A549 (cell line): Measurements from ENCODE around the gene MMD.

ENCODE experiments used
- CHD2 ChIP-seq: fragments of 150-350 bp; IDR thresholded peaks from 2 replicates; pipeline ENCODE4 v1.6.1; 2014; ENCODE audit warnings: low read length; ENCODE audit not compliant: partially characterized antibody
- EHMT2 ChIP-seq: fragments of 200-600 bp; sonication (generic); IDR thresholded peaks from 2 replicates; pipeline ENCODE4 v1.6.1; 2016; ENCODE audit warnings: antibody characterized with exemption, low read depth, mild to moderate bottlenecking, moderate library complexity
- KDM1A ChIP-seq: fragments of 200-600 bp; sonication (generic); IDR thresholded peaks from 2 replicates; pipeline ENCODE4 v1.6.1; 2016; ENCODE audit warnings: low read depth, mild to moderate bottlenecking
- POLR2A ChIP-seq: IDR thresholded peaks from 2 replicates; pipeline ENCODE4 v1.6.1; 2012; ENCODE audit warnings: mild to moderate bottlenecking, low read length
- RCOR1 ChIP-seq: fragments of 150-350 bp; IDR thresholded peaks from 2 replicates; pipeline ENCODE4 v1.6.1; 2014; ENCODE audit warnings: antibody characterized with exemption, low read length, low read depth
- TP53 ChIP-seq: fragments of 250-450 bp; sonication (Bioruptor Pico); IDR thresholded peaks from 2 replicates; pipeline ENCODE4 v1.5.0; 2021; ENCODE audit warnings: mild to moderate bottlenecking, moderate library complexity
- TF ChIP-seq, protein P1 (sequence below): fragments of >200 bp; sonication (Bioruptor Twin); formaldehyde crosslinking; IDR thresholded peaks from 3 replicates; pipeline ENCODE4 v1.5.1; 2016

DNA sequence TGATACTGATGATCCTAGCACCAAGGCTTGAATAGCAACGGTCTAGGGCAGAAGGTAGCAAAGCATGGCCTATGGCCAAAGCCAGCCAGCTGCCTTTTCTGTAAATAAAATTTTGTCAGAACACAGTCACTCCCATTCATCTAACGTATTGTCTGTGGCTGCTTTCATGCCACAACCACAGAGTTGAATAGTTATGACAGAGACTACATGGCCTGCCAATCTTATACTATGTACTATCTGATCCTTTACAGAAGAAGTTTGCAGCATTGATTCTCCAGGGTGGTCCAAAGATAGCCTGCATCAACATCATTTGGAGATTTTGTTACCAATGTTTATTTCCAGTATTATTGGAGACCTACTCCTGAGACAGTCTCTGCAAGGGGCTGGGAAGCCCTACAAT is 19.9 kb upstream of the MMD start:
- no peak for TF ChIP-seq TP53 (CRISPR knock-in tag)
- TF ChIP-seq POLR2A: no peak
- TF ChIP-seq RCOR1: no peak
- TF ChIP-seq EHMT2: no peak
- TF ChIP-seq CHD2: no peak
- TF ChIP-seq, protein P1, sequence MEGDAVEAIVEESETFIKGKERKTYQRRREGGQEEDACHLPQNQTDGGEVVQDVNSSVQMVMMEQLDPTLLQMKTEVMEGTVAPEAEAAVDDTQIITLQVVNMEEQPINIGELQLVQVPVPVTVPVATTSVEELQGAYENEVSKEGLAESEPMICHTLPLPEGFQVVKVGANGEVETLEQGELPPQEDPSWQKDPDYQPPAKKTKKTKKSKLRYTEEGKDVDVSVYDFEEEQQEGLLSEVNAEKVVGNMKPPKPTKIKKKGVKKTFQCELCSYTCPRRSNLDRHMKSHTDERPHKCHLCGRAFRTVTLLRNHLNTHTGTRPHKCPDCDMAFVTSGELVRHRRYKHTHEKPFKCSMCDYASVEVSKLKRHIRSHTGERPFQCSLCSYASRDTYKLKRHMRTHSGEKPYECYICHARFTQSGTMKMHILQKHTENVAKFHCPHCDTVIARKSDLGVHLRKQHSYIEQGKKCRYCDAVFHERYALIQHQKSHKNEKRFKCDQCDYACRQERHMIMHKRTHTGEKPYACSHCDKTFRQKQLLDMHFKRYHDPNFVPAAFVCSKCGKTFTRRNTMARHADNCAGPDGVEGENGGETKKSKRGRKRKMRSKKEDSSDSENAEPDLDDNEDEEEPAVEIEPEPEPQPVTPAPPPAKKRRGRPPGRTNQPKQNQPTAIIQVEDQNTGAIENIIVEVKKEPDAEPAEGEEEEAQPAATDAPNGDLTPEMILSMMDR: no peak
- no peak for TF ChIP-seq KDM1A
